Stomach (tissue), 4 donors: Measurements from ENCODE around the gene UBTD2.
"Not testable (repeated sequence)": the region's sequence is repeated elsewhere in the genome, so short reads cannot be mapped to it uniquely, and the experiment has no call there.

Experiments used
- EP300 ChIP-seq: sonication (generic); formaldehyde crosslinking; IDR thresholded peaks from one replicate; pipeline ENCODE4 v1.6.1; 2017; ENCODE audit warnings: antibody characterized with exemption
- POLR2A ChIP-seq, 4 donors: fragments of 450-650 bp; IDR thresholded peaks; one replicate each; pipeline ENCODE4 v1.6.1; 2016; ENCODE audit warnings: antibody characterized with exemption in 4 of 4, control low read depth in 2 of 4, mild to moderate bottlenecking in 1 of 4, moderate library complexity in 1 of 4
- POLR2AphosphoS5 ChIP-seq, 3 donors: sonication (generic); formaldehyde crosslinking; IDR thresholded peaks; one replicate each; pipeline ENCODE4 v1.6.1; 2016; ENCODE audit warnings: antibody characterized with exemption in 3 of 3
- TF ChIP-seq, protein P1 (sequence below), 7 experiments: fragments of 450-650 bp in 4 of 7; fragments of 200-600 bp in 3 of 7; sonication (generic) in 3 of 7; IDR thresholded peaks; one replicate each; pipeline ENCODE4 v1.5.1; 2016 to 2019; ENCODE audit warnings: antibody characterized with exemption in 7 of 7, control low read depth in 2 of 7, mild to moderate bottlenecking in 1 of 7

DNA sequence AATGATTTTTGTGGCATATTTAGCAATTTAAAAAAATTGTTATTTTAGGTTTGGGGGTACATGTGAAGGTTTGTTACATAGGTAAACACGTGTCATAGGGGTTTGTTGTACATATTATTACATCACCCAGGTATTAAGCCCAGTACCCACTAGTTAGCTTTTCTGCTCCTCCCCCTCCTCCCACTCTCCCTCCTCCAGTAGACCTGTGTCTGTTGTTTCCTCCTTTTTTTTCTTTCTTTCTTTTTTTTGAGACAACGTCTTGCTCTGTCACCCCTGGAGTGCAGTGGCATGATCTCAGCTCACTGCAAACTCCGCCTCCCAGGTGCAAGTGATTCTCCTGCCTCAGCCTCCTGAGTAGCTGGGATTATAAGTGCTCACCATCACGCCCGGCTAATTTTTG lies 8.3 kb upstream of the UBTD2 start:
- TF ChIP-seq, protein P1, sequence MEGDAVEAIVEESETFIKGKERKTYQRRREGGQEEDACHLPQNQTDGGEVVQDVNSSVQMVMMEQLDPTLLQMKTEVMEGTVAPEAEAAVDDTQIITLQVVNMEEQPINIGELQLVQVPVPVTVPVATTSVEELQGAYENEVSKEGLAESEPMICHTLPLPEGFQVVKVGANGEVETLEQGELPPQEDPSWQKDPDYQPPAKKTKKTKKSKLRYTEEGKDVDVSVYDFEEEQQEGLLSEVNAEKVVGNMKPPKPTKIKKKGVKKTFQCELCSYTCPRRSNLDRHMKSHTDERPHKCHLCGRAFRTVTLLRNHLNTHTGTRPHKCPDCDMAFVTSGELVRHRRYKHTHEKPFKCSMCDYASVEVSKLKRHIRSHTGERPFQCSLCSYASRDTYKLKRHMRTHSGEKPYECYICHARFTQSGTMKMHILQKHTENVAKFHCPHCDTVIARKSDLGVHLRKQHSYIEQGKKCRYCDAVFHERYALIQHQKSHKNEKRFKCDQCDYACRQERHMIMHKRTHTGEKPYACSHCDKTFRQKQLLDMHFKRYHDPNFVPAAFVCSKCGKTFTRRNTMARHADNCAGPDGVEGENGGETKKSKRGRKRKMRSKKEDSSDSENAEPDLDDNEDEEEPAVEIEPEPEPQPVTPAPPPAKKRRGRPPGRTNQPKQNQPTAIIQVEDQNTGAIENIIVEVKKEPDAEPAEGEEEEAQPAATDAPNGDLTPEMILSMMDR (IDR thresholded peaks at IDR 0.05): not testable (repeated sequence)
- TF ChIP-seq EP300; POLR2A (IDR thresholded peaks at IDR 0.05); POLR2AphosphoS5 (IDR thresholded peaks at IDR 0.05): not testable (repeated sequence)
